DMS53 (cell line): Measurements from ENCODE around the gene TPPP.

Source experiments
- DNase-seq: peaks from one replicate; lab custom pipeline; 2025; lab: John Stamatoyannopoulos, UW

TPPP gene

GRCh38 chr5:624951-625230 is 68.3 kb downstream of the TPPP start:
- no peak for DNase-seq

GRCh38 chr5:624118-624950 is 68.8 kb downstream of the TPPP start:
- DNase-seq: no peak

- no peak for DNase-seq
These were observed 69.6 kb downstream of the TPPP start for GRCh38 chr5:623531-623930.

- no peak for DNase-seq
These were observed 70.1 kb downstream of the TPPP start for GRCh38 chr5:622946-623522.

- no peak for DNase-seq
These were observed 70.8 kb downstream of the TPPP start for GRCh38 chr5:622359-622758.

GRCh38 chr5:621341-621761 is 71.8 kb downstream of the TPPP start:
- DNase-seq: no peak

- DNase-seq: no peak
These were observed 72.5 kb downstream of the TPPP start for GRCh38 chr5:620586-621180.

GRCh38 chr5:620152-620551 is 73.0 kb downstream of the TPPP start:
- no peak for DNase-seq

GRCh38 chr5:619444-619843 is 73.7 kb downstream of the TPPP start:
- no peak for DNase-seq

GRCh38 chr5:618450-618849 is 74.7 kb downstream of the TPPP start:
- no peak for DNase-seq

GRCh38 chr5:617896-618295 is 75.3 kb downstream of the TPPP start:
- DNase-seq: no peak

- peak; percentile 41 for DNase-seq
These were observed 76.6 kb downstream of the TPPP start for GRCh38 chr5:616484-617039.

GRCh38 chr5:612498-613424 is 80.4 kb downstream of the TPPP start:
- DNase-seq: peak; percentile 75

- peak; percentile 95 for DNase-seq
These were observed 81.2 kb downstream of the TPPP start, which contains the start of gene CEP72 for GRCh38 chr5:611731-612486. CEP72 (plus strand) TSS chr5:612340; CDS start chr5:612362, 22 bp downstream.

GRCh38 chr5:610744-611730 is 82.1 kb downstream of the TPPP start:
- no peak for DNase-seq

- no peak for DNase-seq
These were observed 83.0 kb downstream of the TPPP start for GRCh38 chr5:610011-610743.
